GF-D8 (cell line): ENCODE measurements around the gene ATAD3C.
"Not testable (repeated sequence)": the region's sequence is repeated elsewhere in the genome, so short reads cannot be mapped to it uniquely, and the experiment has no call there.

Experiments used
- DNase-seq: peaks from one replicate; lab custom pipeline; 2025; lab: John Stamatoyannopoulos, UW

Gene ATAD3C

GRCh38 chr1:1509465-1509850, 60.0 kb downstream of the ATAD3C start:
- DNase-seq, result not testable (repeated sequence)

- DNase-seq, result no peak
Measured at GRCh38 chr1:1510912-1511532, 61.5 kb downstream of the ATAD3C start.

GRCh38 chr1:1511533-1512285, 62.2 kb downstream of the ATAD3C start, which contains the start of gene ATAD3A:
Gene ATAD3A (plus strand): TSS chr1:1512162. CDS start chr1:1512269, 107 bp downstream.
- peak; percentile 89 for DNase-seq

DNA sequence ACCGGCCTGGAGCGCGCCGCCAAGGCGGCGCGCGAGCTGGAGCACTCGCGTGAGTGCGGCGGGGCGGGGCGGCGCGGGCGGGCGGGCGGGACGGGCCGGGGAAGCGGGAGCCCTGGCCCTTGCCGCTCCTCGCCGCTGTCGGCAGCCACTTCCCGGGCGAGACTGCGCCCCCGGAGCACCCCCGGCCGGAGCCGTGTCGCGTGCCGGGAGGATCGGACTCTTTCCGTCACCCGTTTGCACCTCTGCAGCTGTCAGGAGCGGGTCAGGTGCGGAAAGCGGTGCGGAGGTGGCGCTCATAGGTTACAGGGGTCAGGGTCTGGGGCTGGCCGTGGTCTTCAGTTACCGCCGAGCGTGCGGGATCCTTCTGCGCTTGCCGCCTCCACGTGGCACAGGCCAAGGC, 62.9 kb downstream of the ATAD3C start:
- DNase-seq, result not testable (repeated sequence)

DNA sequence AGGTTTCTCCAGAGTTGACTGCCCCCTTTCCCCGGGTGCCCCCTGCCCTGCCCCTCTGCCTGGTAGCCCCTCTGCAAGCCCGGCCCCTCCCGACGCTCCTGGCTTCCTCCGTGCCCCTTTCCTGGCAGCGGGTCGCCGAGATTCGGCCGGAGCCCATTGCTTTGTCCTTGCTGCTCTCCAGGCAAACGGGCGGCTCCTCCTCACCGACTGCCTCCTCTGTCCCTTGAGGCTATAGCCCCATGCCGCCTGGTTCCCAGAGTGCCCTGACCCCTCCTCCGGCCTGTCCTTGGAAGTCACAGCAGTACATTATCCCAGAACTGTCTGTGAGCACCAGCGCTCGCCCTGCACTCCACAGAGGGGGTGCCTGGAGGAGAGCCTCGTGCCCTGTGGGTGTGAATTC, 64.2 kb downstream of the ATAD3C start:
- not testable (repeated sequence) for DNase-seq

GRCh38 chr1:1514376-1514775, 64.9 kb downstream of the ATAD3C start:
- peak; percentile 32 for DNase-seq

- DNase-seq, result not testable (repeated sequence)
Measured at GRCh38 chr1:1516923-1517322, 67.4 kb downstream of the ATAD3C start.

DNA sequence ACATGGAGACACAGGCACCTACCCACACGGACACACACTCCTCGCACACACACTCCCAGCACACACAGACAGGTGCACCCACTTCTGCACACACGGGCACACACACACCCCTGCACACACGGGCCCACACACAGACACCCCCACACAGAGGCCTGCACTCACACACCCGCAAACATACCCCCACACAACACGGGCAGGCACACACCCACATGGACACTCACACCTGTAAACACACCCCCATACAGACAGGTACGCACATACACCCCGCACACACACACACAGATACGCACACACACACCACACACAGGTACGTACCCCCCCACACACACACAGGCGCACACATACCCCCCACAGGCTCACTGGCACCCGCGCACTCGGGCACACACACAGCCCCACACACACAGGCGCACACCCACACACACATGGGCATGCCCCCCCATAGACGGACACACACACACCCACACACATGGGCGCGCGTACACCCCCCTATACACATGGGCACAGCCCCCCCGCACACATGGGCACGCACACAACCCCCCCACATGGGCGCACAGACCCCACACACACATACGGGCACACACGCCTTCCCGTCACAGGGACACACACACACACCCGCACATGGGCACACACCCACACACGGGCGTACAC, 68.6 kb downstream of the ATAD3C start:
- no peak for DNase-seq

GRCh38 chr1:1518621-1519007, 69.1 kb downstream of the ATAD3C start:
- DNase-seq, result not testable (repeated sequence)
